PC-3 (cell line): ENCODE data around the gene PCYT2.

ENCODE experiments used
- CTCF ChIP-seq: fragments of 300-600 bp; sonication (generic); conservative IDR thresholded peaks from 2 replicates; pipeline ENCODE4 v1.5.1; 2017; ENCODE audit warnings: antibody characterized with exemption, low read depth, mild to moderate bottlenecking, low read length
- EZH2phosphoT487 ChIP-seq: fragments of 300-600 bp; sonication (generic); IDR thresholded peaks from 2 replicates; pipeline ENCODE4 v1.6.1; 2018; ENCODE audit warnings: mild to moderate bottlenecking, antibody characterized with exemption, low read length, borderline replicate concordance

DNA sequence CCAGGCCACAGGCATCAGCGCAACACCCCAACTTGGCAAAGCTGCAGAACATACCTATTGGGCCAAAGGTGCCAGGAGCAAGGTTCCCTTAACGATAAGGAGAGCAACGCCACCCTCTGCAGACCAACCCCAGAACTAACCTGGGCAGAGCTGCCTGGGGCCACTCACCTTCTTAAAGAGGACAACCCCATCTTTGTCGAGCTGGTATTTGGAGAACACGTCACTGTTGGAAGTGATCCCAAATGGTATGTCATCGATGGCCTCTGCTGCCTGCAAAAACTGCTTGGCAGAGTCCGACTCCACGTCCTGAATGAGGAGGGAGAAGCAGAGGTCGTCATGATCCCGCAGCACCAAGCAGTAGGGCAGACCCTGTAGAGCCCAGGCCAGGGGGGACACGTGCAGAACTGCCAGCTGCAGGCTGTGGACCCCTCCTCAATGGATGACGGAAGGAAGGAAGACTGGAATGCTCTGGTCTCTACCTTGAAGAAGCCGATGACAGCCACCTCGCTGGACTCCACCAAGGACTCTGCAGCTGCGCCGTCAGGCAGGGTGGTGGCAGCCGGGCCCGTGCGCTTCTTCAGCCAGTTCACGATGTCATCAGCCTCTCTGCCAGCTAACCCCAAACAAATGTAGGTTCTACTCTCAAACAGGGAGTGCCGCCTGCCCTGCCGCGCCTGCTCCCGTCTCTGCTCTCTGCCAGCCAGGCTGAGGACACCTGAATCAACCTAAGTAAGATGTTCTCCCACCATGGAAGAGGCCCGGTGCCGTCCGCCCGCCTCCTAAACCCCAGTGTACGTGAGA lies 56.0 kb downstream of the PCYT2 start:
- TF ChIP-seq CTCF (peak; percentile 49; the same call in 1 of the 2 replicates), EZH2phosphoT487 (no peak)
